Measurements from ENCODE around the gene CLEC3B. TPM values are rescaled to one million over a fixed set of nuclear protein-coding genes. Genes with fewer than 3 reads are reported as not detected.
"Not testable (repeated sequence)": the region's sequence is repeated elsewhere in the genome, so short reads cannot be mapped to it uniquely, and the experiment has no call there.

The CLEC3B gene
- polyA plus RNA-seq, 12 donors: 62.2 to 191 (median 99.2) TPM; not detected in 1

DNA sequence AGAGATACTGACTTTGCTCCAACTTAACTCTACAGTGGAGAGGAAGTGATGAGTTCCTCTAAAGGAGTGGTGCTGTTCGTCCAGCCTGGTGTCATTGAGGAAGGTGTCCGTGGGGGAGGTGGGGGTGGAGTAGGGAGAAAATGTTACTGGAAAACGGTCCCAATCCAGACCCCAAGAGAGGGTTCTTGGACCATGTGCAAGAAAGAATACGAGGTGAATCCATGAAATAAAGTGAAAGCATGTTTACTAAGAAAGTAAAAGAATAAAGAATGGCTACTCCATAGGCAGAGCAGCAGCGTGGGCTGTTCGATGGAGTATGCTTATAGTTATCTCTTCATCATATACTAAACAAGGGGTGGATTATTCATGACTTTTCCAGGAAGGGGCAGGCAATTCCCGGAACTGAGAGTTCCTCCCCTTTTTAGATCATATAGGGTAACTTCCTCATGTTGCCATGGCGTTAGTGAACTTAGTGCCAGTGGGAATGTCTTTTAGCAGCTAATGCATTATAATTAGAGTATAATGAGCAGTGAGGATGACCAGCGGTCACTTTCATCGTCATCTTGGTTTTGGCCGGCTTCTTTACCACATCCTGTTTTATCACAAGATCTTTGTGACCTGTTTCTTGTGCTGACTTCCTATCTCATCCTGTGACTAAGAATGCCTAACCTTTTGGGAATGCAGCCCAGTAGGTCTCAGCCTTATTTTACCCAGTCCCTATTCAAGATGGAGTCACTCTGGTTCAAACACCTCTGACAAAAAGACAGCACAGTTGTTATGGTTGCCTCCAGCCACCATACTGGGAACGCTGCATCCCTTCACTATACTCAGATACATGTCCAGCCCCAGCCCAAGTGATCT is 38.6 kb downstream of the CLEC3B start:
- DNase-seq: no peak

DNA sequence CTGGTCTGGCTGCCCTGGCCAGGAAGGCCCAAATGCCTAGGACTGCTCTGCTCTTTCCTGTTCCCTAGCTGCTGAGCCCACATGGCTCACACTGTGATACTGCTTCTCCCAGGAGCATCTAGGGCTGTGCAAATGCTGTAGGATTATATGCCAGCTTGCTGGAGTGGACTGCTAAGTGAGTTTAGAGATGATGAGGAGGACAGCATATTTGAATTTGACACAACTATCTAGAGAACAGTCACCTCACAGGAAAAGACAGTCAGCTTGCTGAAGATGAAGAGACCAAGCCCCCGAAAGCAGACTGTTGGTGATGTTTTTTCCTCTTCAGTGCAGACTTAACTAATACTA is 39.2 kb downstream of the CLEC3B start:
- DNase-seq: no peak

DNA sequence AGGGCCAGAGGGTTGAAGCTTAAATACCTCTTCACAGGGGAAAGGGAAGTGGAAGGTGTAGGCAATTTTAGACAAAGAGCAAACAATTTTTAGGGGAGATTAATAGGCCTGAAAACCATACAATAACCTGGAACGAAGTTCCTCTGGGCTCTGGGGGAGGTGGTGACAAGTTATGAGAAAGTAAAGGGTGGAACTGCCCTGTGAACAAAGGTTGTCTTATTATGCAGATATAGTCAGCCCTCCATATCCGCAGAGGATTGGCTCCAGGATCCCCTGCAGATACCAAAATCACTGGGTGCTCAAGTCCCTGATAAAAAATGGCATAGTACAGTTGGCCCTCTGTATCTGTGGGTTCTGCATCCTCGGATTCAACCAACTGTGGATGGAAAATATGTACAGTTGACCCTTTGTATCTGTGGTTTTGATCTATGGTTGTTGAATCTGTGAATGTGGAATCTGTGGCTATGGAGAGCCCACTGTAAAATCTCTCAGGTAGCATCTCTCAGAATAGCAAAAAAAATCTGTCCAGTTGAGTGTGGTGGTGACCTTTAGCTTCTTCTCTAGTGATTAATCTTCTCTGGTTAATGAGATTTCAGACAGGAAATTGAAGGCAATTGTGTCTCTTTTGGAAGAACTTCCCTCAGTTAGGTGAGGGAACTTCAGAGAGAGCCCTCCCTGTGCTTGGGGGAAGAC is 40.2 kb downstream of the CLEC3B start:
- no peak for DNase-seq

DNA sequence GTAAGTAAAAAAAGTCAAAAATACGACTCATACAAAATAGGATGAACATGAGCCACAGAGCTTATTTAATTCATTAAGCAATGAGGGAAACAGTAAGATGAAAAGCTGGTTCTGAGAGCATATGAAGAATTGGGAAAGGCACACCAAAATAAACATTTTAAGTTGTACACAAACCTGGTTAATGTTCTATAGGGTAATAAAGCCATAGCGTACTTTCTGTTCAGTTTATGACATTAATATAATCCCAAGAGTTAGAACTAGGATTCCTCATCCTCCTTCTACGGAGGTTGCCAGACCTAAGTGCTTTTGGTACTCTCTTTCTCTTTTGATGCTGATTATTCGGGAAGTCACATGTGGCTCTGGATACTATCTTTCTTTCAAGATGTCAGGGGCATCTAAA is 41.4 kb downstream of the CLEC3B start:
- no peak for DNase-seq

DNA sequence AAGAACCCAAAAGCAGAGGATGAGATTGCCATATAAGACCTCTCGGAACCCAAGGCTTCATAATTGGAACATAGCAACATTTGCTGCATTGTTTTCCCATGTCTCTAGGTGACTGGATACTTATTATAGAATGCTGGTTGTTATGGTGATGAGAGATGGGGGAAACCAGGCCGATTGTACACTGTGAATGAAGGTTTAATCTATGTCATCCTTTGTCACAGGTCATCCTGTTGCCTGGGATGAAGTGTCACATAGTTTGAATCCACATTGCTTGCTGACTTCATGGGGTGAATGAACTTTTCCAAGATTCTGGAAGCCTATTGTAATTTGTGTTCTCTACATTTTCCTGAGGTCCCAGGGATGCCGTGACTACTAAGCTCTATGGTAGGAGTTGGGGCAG is 41.8 kb downstream of the CLEC3B start:
- no peak for DNase-seq

DNA sequence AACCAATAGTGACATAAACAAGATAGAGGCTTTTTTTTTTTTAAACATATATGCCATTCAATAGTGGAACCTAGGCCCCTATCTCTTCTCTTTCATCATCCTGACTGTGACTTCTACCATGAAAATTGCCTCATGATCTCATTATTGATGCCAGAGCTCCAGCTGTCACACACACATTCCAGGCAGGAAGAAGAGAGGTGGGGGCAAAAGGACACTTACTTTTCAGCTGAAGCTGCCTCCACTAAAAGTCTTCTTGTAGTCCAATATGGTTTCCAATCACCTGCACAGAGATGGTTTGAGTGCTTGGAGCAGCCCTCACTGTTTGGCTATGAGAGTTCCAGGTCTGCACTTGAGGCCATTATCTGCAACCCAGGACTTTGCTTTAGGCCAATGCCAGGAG is 45.0 kb downstream of the CLEC3B start:
- no peak for DNase-seq

DNA sequence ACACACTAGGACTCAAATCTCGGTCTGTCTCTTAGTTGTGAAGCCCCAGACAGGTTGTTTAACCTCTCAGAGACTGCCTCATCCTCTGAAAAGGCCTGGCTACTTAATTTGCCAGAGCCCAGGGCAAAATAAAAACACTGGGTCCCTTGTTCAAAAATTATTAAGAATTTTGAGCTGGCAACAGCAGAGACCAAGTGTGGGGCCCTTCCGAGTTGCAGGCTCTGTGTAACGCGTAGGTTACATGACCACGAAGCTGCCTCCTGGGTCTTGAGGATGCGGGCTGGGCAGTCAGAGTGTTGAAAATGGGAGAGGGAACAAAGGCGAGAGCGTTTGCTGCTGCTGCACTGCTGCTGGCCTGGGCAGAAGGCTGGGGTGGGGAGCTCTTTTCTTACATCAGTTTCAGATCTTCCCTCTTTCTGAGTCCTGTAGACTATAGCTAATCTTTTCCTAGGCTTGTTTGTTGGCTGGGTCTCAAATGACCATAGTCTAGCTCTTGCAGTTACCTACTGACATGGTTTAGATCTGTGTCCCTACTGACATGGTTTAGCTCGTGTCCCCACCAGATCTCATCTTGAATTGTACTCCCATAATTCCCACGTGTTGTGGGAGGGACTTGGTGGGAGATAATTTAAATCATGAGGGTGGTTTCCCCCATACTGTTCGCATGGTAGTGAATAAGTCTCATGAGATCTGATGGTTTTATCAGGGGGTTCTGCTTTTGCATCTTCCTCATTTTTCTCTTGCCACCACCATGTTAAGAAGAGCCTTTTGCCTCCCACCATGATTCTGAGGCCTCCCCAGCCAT is 49.9 kb downstream of the CLEC3B start:
- DNase-seq: no peak

DNA sequence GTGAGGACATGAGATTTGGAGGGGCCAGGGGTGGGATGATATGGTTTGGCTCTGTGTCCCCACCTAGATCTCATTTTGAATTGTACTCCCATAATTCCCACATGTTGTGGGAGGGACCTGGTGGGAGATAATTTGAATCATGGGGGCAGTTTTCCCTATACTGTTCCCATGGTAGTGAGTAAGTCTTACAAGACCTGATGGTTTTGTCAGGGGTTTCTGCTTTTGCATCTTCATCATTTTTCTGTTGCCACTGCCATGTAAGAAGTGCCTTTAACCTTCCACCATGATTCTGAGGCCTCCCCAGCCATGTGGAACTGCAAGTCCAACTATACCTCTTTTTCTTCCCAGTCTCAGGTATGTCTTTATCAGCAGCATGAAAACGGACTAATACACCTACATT is 52.2 kb downstream of the CLEC3B start:
- not testable (repeated sequence) for DNase-seq

DNA sequence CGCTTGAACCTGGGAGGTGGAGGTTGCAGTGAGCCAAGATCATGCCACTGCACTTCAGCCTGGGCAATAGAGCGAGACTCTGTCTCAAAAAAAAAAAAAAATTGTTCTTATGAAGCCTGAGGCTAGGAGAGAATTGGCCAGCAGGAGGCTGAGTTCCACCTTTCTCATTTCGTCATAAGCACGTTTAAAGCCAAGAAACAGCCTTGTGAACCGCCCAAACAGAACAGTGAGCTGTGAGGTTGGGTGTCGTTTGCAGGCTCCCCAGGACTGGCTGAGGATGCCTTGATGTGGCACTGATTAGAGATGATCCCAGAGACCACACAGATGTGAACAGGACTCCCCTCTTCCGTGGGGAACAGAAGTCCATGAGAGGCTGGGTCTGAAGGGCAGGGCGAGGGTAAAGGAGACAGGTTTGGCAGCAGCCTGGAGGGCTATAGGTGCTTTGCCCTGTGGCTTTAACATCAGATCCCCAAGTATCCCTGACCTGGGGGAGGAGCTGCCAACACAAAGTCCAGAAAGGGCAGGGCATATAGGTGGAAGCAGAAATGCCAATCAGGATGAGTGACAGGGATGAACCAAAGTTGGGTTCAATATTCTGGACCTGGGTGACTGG is 52.9 kb downstream of the CLEC3B start:
- no peak for DNase-seq

DNA sequence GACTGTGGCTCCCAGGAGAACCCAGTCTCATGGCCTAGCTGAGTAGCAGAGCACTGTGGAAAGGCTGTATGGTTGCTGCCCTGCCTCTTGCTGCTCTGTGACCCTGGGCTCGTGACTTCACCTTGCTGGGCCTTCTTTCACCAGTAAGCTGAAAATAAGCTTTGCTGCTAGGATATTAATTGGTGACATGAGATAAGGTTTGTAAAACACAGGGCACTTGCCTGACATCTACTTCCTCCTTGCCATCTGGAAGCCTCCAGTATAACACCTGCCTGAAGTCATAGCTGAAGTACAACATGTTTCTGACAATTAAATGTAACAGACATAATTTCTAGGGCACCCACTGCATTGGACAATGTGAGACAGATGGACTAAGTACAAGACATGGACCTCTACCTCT is 53.6 kb downstream of the CLEC3B start:
- DNase-seq: no peak

DNA sequence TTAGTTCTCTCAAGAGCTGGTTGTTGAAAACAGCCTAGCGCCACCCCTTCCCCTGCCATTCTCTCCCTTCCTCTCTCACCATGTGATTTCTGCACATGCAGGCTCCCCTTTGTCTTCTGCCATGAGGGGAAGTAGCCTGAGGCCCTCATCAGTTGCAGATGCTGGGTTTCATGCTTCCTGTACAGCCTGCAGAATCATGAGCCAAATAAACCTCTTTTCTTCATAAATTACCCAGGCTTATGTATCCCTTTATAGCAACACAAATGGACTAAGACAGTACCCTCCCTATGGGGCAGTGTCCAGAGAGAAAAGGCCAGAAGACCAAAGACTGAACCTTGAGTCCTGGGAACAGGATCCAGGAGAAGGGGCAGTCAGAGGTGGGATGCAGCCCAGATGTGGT is 54.7 kb downstream of the CLEC3B start:
- DNase-seq: no peak

DNA sequence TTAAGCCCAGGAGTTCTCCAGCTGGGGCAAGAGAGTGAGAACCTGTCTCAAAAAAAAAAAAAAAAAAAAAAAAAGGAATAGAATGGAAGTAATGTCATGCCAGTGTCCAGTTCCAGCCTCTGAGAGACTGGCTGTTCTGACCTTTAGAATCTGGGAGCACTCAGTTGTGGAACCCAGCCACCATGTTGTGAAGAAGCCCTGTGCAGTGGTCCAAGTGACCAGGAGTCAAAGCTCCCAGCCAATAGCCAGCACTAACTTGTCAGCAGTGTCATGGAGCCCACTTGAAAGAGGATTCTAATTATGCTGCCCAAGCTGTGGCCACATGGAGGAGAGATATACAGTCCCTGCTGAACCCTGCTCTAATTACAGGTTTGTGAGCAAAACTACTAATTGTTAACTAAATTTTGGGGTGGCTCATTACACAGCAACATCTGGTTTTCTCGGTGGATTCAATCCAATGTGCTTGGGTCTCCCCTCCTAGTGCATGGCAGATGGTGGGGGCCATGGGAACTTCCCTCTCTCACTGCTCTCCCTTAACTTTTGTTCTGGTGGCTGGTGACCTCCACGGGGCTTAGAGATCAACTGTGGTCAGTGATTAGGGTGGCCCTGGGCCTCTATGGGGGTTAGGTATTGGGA is 55.5 kb downstream of the CLEC3B start:
- no peak for DNase-seq

DNA sequence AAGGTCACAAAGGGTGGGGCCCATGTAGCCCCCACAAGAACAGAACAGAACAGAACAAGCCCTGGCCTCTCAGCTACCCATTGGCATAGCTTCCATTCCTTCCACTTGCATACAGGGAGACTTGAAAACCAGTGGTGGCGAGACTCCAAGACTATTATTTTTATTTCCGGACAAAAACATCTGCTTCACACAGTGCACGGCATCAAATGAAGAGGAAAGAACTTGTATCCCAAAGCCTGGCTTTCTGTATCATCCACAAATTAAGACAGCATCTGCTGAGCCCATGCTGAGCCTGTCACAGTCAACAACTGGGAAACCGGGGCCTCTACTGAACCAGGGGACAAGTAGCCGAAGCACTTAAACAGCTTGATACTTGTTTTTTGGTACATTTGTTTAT is 56.0 kb downstream of the CLEC3B start:
- DNase-seq: peak; percentile 22

DNA sequence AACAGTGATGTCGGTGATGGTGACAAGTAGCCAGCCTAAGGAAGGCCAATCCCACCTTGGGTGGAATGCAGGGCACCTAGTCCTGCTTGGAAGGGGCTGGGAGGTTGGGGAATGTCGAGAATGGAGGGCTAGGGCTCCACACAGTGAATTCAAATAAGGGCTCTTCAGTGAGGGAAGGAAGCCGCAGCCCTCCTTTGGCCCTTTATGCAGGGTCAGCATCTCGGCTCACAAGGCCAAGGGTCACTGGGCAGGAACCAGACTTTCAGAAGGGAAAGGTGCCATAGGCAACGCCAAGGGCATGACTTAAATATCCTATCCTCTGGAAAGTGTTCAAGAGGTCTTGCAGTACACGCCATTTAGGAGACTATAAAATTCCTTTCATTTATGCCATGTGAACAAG is 56.9 kb downstream of the CLEC3B start:
- DNase-seq: no peak

DNA sequence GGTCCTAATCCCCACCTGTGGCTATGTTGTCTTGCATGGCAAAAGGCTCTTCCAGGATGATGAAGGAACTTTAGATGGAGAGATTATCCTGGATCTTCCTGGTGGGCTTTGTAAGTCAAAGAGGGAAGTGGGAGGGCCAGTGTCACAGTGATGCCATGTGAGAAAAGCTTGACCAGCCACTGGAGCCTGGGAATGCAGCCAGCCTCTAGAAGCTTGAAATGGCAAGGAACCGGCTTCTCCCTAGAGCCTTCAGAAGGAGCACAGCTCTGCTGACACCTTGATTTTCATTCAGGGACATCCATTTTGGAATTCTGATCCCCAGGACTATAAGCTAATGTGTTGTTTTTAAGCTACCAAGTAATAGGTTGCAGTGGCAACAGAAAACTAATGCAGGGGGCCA is 58.3 kb downstream of the CLEC3B start:
- no peak for DNase-seq

DNA sequence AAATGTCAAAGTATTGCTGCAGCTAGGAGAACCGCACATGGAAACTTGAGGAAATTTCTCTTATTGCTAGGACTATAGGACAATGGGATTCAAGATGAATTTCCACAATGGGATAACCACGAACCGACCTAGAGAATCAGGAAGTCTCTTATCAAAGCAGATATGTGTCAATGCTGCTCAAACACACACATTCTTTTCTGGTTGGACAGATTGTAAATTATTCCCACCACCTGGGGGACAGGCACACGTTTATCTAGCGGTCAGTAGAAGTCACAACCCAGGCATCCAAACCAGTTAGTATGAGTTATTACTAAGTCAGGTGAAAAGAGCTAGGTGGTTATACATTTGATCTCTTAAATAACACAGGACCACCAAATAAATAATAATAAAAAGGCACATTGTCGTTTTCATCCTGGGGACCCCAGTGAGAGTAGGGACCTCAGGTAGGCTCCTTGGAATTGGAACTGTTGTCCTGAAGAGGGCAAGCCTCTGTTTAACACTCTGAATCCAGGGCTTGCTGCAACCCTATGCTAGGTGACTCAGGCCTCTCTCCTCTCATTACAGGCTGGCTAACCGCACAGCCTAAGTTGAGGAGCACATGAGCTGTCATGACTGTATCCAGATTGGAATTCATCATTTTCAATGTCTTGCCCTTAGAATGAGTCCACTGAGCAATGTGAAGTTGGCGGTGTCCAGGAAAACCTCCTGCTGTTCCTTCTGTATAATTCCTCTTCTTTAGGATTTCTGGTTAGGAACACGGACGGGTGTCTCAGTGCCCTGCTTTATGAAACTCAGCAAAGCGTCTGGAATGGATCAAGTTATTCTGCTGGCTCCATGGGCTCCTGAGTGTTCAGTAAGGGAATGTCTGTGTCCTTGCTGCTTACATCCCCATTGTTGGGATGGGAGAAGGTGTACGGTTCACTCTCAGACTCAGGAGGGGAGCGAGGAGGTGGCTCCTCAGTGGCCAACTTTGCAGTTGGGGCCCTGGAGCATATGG is 59.0 kb downstream of the CLEC3B start:
- no peak for DNase-seq
